Activated CD4-positive, alpha-beta T cell treated with anti-CD3 and anti-CD28 coated beads, Interleukin-2, amount 50 U/mL, for 24 hours (primary cell): Measurements from ENCODE around the gene ASAP3.

Source experiments
- DNase-seq, 2 donors: peaks; one replicate each; pipeline ENCODE4 v3.0.0-alpha.2; 2020; ENCODE audit warnings: low read depth in 1 of 2, low spot score in 1 of 2

Gene ASAP3

GRCh38 chr1:23483321-23484252 lies at the start of gene ASAP3:
TSS of gene ASAP3 (minus strand) at chr1:23484179. CDS start at chr1:23484133, 46 bp downstream.
- no peak for DNase-seq

DNA sequence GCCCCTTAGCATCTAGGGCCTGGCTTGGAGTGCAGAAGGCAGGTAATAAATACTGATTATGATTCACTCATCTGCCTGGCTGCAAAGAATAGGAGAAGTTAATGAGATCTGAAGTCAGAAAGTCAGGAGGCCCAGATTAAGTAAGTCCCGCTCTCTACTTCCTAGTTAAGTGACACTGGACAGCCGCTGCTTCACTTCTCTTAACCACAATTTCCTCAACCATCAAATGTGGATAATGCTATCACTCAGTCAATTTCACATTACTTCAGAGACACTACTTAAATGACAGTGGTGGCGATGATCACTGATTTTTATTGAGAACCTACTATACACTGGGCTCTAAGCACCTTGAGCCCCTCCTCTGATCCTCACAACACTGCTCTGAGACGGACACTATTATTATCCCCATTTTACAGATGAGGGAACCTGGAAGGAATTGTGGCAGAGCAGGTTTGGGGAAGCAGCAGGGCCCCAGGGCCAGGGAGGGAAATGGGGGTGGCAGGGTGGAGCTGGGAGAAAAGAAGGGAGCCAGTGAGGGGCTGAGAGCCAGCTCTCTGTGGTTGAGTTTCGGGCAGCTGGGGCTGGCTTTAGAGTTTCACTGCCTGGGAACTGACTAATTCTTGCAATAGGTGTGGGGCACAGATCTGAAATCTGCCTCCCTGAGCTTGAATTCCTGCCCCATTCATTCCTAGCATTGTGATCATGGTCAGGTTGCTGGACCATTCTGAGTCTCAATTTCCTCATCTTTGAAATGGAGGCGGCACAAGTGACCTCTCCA lies 49.5 kb upstream of the ASAP3 start:
- DNase-seq: no peak

DNA sequence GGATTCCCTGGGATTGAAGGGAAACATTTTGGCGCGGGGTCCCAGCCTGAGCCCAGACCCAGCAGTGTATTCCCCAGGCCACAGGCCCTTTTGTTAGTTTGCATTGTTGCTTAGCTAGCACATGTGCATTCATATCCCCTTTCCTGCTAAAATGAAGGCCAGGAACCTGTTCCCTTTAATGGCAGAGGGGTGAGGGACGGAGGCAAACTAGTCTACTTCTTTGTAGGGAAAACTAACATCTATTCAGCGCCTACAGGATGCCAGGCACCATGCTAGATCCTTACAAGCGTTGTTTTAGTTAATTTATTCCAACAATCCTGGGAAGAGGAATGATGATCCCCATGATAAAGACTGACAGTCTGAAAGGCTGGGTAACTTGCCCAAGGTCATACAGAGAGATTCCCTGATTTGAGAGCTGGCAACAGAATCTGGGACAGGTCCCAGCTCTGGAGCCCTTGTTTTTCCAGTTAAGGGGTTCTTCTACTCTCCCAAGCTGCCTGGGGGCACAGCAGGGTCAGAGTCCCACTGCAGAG lies 47.6 kb upstream of the ASAP3 start:
- DNase-seq: no peak

GRCh38 chr1:23530747-23531561 lies 47.0 kb upstream of the ASAP3 start, which contains the start of gene E2F2:
TSS of gene E2F2 (minus strand) at chr1:23531233. CDS start at chr1:23530793, 440 bp downstream.
- DNase-seq: peak; percentile 52 to 72

DNA sequence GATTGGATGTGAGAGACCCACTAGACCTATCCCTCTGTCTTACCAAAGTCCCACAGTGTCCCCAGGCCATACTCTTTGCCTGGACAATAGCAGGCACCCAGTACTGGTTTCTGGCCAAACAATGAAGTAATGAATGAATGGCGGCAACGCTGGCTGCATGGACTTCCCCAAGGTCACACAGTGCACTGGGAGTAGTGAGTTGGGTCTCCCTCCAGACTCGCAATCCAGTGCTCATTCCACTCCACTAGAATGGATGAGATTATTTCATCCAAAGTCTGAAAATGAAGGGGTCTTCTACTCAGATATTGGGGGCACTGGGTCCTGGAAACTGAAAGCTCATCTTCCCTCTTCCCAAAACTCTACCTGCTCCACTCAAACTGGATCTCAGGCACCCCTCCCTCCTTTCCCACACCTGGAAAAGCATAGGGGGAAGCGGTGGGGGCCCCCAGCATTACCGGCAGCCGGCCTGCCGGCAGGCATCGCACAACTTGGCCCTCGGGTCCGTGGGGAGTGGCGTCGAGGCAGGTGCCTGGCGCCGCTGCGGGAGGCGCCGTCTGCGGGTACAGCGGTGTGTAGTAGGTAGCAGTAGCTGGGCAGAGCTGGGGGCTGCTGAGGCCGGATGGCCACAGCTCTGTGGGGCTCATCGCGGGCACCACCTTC lies 46.2 kb upstream of the ASAP3 start:
- DNase-seq: no peak

DNA sequence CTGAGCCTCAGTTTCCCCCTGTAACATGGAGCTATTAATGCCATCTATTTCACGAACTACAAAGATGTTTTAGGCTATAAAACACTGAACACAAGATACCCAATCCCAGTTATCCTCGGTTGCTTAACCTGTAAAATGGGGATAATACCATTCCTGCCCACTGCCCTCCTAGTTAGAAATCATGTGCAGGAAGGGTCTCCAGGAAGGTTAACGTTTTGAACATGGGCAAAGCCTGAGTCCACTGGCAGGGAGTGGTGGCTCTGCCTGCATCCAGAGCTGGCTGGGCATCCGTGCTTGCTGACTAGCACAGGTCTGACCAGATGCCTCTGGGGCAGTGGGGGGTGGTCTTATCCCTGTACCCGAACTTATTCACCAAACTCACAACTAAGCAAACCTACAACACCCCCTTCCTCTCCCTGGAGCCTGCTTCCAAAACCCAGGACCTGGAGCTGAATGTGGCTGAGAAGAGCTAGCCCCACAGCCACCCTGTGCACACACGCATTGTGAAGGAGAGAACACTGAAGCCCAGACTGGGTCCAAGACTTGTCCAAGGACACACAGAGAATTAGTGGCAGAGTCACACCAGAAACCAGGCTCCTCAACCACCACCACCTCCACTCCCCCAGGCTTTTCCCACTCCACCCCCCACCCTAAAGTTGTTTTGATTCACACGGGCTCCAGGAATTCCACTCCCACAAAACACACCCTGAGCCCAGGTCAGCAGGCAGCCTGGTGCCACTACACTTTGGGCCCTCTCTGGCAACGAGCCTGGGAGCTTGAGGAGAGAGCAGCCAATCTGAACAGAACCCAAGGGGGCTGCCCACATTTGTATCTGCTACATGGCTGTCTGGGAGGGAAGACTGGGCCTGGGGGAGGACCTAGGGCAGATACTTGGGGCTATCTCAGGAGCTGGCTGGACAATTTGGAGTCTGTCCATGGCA lies 45.4 kb upstream of the ASAP3 start:
- no peak for DNase-seq

- peak; percentile 43 to 65 for DNase-seq
Observed at GRCh38 chr1:23528250-23528978, 44.4 kb upstream of the ASAP3 start.

DNA sequence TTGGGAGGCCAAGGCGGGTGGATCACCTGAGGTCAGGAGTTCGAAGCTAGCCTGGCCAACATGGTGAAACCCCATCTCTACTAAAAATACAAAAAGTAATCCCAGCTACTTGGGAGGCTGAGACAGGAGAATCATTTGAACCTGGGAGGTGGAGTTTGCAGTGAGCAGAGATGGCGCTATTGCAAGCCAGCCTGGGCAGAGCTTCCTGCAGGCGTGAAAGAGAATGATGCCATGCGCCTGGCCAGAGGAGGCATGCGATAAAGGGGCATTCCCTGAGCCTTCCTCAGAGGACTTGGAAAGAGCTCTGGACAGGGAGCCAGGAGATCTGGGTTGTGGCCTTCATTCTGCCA lies 43.9 kb upstream of the ASAP3 start:
- no peak for DNase-seq

DNA sequence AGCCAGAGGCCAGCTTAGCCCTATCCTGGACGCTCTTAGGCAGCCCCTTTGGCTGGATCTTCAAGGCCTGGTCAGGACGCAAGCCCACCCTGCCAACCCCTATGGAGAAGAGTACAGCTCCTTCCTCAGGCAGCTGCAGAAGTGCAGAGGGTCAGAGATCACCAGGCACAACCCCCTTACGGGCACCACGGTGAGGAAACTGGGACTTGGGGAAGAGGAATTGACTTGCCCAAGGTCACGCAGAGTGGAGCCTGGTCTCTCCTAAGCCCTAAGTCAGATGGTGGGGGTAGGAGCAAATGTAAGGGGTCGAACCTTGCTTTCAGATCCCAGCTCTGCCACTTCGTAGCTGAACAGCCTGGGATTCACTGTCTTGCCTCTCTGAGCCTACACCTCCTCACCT lies 43.4 kb upstream of the ASAP3 start:
- DNase-seq: no peak

GRCh38 chr1:23526329-23527041 lies 42.5 kb upstream of the ASAP3 start:
- no peak for DNase-seq

DNA sequence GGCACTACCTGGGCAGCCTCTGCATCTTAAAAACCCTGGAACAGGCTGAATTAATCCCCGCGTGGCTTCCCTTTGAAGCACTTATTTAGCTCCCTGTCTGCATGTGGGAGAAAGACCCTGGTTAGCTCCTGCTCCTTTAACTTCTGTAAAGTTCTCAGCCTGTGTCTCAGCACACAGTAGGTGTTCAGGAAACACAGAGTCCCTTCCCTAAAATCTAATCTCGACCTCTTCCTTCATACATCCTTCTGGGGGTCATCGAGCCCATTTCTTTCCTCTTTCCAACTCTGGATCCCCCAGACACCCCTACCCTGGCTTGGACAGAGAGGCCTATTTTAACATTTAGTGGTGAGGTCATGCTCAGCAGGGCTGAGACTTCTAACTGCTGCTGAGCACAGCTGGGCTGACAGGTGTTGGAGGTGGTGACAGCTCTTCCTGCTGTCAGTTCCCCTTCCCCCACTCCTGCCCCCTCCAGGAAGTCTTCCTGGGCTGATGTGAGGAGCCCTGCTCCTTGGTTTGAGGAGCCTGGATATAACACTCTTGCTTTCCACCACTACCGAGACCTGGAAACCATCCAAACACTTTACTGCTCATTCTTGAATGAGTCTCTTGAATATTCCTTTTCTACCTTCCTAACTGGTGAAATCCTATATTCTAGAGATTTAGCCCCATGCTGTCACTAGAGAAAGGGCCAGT lies 41.7 kb upstream of the ASAP3 start:
- DNase-seq: no peak

- no peak for DNase-seq
Observed at GRCh38 chr1:23524716-23525401, 40.9 kb upstream of the ASAP3 start.

DNA sequence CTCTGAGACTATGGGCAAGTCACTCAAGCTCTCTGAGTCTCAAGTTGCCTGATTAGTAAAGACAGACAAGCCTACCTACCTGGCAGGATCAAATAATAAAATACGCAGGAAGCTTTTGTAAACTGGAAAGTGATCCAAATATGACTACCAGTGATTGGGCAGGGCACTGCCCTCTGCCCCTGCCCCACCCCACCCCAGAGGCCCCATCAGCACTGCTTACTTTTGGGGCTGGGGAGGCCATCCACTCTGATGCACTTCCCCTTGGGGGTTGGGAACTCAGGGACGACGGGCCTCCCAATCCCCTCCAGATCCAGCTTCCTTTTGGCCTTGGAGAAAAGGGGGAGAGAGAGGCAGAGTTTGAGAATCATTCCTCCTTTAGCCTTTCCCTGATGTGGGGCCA lies 40.2 kb upstream of the ASAP3 start:
- no peak for DNase-seq

GRCh38 chr1:23522244-23522982 lies 38.4 kb upstream of the ASAP3 start:
- no peak for DNase-seq

DNA sequence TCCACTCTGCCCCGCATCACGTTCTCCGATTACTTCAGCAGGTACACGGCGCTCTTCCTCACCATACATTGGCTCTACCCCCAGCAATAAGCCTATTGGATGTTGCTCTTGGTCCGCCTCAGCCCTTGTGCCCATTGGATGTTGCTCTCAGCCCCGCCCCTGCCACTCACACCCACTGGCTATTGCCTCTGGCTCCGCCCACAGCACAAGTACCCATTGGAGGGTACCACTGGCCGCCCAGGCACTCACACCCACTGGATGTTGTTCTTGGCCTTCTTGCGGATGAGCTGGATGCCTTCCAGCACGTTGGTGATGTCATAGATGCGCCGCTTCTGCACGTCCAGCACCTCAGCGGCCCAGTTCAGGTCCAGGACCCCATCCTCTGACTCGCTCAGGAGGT lies 37.6 kb upstream of the ASAP3 start:
- DNase-seq: no peak

DNA sequence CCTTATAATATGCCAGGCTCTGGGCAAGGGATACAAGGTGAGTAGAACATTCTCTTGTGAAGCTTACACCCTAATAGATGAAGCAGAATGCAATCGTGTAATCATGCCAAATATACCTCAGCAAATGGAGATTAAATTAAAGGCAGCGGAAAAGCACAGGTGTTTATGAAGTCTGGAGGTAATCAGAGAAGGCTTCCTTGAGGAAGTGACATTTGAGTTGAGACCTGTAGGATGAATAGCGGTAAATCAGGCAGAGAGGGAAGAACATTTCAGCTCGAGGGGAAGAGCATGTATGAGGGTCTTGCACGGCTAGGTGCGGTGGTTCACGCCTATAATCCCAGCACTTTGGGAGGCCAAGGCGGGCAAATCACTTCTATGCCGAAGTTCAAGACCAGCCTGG lies 33.6 kb upstream of the ASAP3 start:
- no peak for DNase-seq
